Measurements from ENCODE around the gene PNKP. TPM values are rescaled to one million over a fixed set of nuclear protein-coding genes. Genes with fewer than 3 reads are reported as not detected.
A peak's percentile ranks its signal among the peaks of the same experiment; 100 is the strongest.

Gene PNKP
- total RNA-seq, 1 experiment from 2014 or later: 146 TPM

DNA sequence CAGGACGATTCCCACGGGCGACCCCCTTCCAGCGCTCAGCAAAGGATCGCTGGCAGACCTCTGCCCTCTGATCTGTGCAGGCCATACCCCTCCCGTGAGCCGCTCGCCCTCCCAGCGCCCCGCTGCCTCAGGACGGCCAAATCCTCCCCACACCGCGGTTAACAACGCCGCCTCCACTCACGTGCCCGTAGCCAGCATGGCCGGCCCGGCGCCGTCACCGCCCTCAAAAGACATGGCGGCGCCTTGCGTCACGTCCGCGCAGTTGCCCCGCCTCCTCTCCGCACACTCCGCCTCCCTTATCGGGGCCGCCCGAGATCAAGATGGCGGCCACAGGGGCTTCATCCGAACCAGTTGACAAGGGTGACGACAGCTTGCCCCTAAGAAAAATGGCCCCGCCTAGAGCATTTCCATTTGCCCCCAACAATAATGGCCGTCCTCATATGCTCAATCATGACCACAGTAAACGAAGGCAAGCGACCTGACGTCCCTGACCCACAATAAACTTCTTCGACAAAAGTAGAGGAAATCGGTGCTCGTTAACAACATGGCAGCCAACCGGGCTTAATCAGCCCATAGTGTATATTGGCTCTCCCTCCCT is 9.1 kb upstream of the PNKP start (continued):
- peak; percentile 93 for TF ChIP-seq CREM (CRISPR knock-in tag; IDR thresholded peaks at IDR 0.05)
- peak; percentile 84 for TF ChIP-seq ZNF232 (CRISPR knock-in tag; IDR thresholded peaks at IDR 0.05)
- TF ChIP-seq, protein P1, sequence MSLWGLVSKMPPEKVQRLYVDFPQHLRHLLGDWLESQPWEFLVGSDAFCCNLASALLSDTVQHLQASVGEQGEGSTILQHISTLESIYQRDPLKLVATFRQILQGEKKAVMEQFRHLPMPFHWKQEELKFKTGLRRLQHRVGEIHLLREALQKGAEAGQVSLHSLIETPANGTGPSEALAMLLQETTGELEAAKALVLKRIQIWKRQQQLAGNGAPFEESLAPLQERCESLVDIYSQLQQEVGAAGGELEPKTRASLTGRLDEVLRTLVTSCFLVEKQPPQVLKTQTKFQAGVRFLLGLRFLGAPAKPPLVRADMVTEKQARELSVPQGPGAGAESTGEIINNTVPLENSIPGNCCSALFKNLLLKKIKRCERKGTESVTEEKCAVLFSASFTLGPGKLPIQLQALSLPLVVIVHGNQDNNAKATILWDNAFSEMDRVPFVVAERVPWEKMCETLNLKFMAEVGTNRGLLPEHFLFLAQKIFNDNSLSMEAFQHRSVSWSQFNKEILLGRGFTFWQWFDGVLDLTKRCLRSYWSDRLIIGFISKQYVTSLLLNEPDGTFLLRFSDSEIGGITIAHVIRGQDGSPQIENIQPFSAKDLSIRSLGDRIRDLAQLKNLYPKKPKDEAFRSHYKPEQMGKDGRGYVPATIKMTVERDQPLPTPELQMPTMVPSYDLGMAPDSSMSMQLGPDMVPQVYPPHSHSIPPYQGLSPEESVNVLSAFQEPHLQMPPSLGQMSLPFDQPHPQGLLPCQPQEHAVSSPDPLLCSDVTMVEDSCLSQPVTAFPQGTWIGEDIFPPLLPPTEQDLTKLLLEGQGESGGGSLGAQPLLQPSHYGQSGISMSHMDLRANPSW (CRISPR knock-in tag; conservative IDR thresholded peaks at IDR 0.05; ENCODE audit: low read depth): no peak
- TF ChIP-seq, protein P2, sequence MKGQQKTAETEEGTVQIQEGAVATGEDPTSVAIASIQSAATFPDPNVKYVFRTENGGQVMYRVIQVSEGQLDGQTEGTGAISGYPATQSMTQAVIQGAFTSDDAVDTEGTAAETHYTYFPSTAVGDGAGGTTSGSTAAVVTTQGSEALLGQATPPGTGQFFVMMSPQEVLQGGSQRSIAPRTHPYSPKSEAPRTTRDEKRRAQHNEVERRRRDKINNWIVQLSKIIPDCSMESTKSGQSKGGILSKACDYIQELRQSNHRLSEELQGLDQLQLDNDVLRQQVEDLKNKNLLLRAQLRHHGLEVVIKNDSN (CRISPR knock-in tag; IDR thresholded peaks at IDR 0.05): peak; percentile 81
- TF ChIP-seq, protein P3, sequence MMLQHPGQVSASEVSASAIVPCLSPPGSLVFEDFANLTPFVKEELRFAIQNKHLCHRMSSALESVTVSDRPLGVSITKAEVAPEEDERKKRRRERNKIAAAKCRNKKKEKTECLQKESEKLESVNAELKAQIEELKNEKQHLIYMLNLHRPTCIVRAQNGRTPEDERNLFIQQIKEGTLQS (CRISPR knock-in tag; conservative IDR thresholded peaks at IDR 0.05): 0 out of 2 replicates have a peak, but pooled peaks have one; percentile 39
- no peak for TF ChIP-seq ZNF423 (CRISPR knock-in tag; IDR thresholded peaks at IDR 0.05)
- peak; percentile 96; the same call in 1 of the 2 replicates for TF ChIP-seq FOXP1 (CRISPR knock-in tag; IDR thresholded peaks at IDR 0.05; ENCODE audit: borderline replicate concordance)
- peak; percentile 28; the same call in 1 of the 2 replicates for TF ChIP-seq NFYB (CRISPR knock-in tag; conservative IDR thresholded peaks at IDR 0.05; ENCODE audit: low read depth)
- TF ChIP-seq RELA (CRISPR knock-in tag; IDR thresholded peaks at IDR 0.05; ENCODE audit: borderline replicate concordance): no peak
- TF ChIP-seq ZNF416 (CRISPR knock-in tag; IDR thresholded peaks at IDR 0.05): peak; percentile 82
- TF ChIP-seq, protein P4, sequence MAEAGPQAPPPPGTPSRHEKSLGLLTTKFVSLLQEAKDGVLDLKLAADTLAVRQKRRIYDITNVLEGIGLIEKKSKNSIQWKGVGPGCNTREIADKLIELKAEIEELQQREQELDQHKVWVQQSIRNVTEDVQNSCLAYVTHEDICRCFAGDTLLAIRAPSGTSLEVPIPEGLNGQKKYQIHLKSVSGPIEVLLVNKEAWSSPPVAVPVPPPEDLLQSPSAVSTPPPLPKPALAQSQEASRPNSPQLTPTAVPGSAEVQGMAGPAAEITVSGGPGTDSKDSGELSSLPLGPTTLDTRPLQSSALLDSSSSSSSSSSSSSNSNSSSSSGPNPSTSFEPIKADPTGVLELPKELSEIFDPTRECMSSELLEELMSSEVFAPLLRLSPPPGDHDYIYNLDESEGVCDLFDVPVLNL (CRISPR knock-in tag; IDR thresholded peaks at IDR 0.05; ENCODE audit: borderline replicate concordance, low read depth): 0 out of 2 replicates have a peak, but pooled peaks have one; percentile 70
- peak; percentile 35; the same call in 1 of the 2 replicates for TF ChIP-seq SMAD3 (CRISPR knock-in tag; IDR thresholded peaks at IDR 0.05; ENCODE audit: borderline replicate concordance)
- TF ChIP-seq, protein P5, sequence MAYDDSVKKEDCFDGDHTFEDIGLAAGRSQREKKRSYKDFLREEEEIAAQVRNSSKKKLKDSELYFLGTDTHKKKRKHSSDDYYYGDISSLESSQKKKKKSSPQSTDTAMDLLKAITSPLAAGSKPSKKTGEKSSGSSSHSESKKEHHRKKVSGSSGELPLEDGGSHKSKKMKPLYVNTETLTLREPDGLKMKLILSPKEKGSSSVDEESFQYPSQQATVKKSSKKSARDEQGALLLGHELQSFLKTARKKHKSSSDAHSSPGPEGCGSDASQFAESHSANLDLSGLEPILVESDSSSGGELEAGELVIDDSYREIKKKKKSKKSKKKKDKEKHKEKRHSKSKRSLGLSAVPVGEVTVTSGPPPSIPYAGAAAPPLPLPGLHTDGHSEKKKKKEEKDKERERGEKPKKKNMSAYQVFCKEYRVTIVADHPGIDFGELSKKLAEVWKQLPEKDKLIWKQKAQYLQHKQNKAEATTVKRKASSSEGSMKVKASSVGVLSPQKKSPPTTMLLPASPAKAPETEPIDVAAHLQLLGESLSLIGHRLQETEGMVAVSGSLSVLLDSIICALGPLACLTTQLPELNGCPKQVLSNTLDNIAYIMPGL (CRISPR knock-in tag; IDR thresholded peaks at IDR 0.05): peak; percentile 57; the same call in 1 of the 2 replicates
- no peak for TF ChIP-seq TEAD1 (CRISPR knock-in tag; IDR thresholded peaks at IDR 0.05)

DNA sequence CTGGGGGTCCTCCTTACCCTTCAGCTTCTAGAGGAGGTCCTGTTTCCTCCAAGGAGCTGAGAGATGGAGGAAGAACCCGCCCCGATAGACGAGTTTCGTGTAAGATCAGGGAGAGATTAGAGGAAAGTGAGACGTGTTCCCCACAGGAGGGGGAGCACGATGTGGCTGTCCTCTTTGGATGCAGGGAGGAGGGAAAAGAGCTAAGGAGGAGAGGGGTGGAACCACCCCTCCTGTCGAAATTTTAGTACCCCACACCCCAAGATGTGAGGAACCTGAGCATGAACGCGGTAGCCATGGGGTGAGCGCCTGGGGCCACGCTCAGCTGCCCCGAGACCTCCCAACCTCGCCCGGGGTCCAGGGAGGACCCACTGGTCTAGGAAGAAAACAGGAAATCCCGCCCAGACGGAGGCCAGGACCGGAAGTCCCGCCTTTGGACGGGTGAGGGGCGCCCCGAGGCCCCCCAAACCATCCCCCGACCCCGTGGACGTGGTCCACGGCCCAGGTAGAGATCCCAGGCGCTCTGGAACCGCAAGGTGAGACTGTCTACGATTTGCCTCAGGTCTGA is 8.6 kb upstream of the PNKP start:
- Mint-ChIP-seq H3K4me3 (no peak overlapping the region), H3K27ac (no peak overlapping the region), H3K9me3 (no peaks in the 10 kb centered on the region), H3K36me3 (peaks cover 19% of the 10 kb centered on the region), H3K4me1 (peaks cover 23% of the 10 kb centered on the region), H3K27me3 (ENCODE audit: low read depth) (no peaks in the 10 kb centered on the region)
- POLR2A ChIA-PET: interaction anchor here (1.0 to 2.2 kb wide), 7 partner anchors 11 to 199 kb away, joined by 3 to 9 read pairs (median 4); partner anchors contain the start of genes ATF5 and NUP62
- CTCF ChIA-PET: interaction anchor here (1.2 to 1.3 kb wide), 2 partner anchors 9 to 14 kb away, joined by 3 to 5 read pairs; no protein-coding TSS in a partner anchor
- ATAC-seq (peak; percentile 11), DNase-seq (ENCODE audit: low spot score) (peak; percentile 63)
- TF ChIP-seq, protein P6, sequence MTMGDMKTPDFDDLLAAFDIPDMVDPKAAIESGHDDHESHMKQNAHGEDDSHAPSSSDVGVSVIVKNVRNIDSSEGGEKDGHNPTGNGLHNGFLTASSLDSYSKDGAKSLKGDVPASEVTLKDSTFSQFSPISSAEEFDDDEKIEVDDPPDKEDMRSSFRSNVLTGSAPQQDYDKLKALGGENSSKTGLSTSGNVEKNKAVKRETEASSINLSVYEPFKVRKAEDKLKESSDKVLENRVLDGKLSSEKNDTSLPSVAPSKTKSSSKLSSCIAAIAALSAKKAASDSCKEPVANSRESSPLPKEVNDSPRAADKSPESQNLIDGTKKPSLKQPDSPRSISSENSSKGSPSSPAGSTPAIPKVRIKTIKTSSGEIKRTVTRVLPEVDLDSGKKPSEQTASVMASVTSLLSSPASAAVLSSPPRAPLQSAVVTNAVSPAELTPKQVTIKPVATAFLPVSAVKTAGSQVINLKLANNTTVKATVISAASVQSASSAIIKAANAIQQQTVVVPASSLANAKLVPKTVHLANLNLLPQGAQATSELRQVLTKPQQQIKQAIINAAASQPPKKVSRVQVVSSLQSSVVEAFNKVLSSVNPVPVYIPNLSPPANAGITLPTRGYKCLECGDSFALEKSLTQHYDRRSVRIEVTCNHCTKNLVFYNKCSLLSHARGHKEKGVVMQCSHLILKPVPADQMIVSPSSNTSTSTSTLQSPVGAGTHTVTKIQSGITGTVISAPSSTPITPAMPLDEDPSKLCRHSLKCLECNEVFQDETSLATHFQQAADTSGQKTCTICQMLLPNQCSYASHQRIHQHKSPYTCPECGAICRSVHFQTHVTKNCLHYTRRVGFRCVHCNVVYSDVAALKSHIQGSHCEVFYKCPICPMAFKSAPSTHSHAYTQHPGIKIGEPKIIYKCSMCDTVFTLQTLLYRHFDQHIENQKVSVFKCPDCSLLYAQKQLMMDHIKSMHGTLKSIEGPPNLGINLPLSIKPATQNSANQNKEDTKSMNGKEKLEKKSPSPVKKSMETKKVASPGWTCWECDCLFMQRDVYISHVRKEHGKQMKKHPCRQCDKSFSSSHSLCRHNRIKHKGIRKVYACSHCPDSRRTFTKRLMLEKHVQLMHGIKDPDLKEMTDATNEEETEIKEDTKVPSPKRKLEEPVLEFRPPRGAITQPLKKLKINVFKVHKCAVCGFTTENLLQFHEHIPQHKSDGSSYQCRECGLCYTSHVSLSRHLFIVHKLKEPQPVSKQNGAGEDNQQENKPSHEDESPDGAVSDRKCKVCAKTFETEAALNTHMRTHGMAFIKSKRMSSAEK (CRISPR knock-in tag; IDR thresholded peaks at IDR 0.05; ENCODE audit: borderline replicate concordance): no peak
- TF ChIP-seq, protein P7, sequence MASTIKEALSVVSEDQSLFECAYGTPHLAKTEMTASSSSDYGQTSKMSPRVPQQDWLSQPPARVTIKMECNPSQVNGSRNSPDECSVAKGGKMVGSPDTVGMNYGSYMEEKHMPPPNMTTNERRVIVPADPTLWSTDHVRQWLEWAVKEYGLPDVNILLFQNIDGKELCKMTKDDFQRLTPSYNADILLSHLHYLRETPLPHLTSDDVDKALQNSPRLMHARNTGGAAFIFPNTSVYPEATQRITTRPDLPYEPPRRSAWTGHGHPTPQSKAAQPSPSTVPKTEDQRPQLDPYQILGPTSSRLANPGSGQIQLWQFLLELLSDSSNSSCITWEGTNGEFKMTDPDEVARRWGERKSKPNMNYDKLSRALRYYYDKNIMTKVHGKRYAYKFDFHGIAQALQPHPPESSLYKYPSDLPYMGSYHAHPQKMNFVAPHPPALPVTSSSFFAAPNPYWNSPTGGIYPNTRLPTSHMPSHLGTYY (CRISPR knock-in tag; IDR thresholded peaks at IDR 0.05): no peak
- TF ChIP-seq TCF7 (CRISPR knock-in tag; IDR thresholded peaks at IDR 0.05; ENCODE audit: low read depth): peak; percentile 50; the same call in 1 of the 2 replicates
- TF ChIP-seq TEAD1 (CRISPR knock-in tag; IDR thresholded peaks at IDR 0.05): no peak
- no peak for TF ChIP-seq ATF1 (CRISPR knock-in tag; IDR thresholded peaks at IDR 0.05)
- TF ChIP-seq, protein P8, sequence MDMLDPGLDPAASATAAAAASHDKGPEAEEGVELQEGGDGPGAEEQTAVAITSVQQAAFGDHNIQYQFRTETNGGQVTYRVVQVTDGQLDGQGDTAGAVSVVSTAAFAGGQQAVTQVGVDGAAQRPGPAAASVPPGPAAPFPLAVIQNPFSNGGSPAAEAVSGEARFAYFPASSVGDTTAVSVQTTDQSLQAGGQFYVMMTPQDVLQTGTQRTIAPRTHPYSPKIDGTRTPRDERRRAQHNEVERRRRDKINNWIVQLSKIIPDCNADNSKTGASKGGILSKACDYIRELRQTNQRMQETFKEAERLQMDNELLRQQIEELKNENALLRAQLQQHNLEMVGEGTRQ (CRISPR knock-in tag; IDR thresholded peaks at IDR 0.05): no peak
- TF ChIP-seq ZNF121 (CRISPR knock-in tag; IDR thresholded peaks at IDR 0.05): 0 out of 2 replicates have a peak, but pooled peaks have one; percentile 27
- no peak for TF ChIP-seq RELA (CRISPR knock-in tag; IDR thresholded peaks at IDR 0.05; ENCODE audit: borderline replicate concordance)
- no peak for TF ChIP-seq IRF2 (CRISPR knock-in tag; IDR thresholded peaks at IDR 0.05; ENCODE audit: borderline replicate concordance, low read depth)
